ENCODE data around the gene RASAL2.
A peak's percentile ranks its signal among the peaks of the same experiment; 100 is the strongest.
"Not testable (repeated sequence)": the region's sequence is repeated elsewhere in the genome, so short reads cannot be mapped to it uniquely, and the experiment has no call there.

Gene RASAL2

GRCh38 chr1:178283409-178283808 is 189.5 kb downstream of the RASAL2 start:
- DNase-seq (ENCODE audit: low spot score), result no peak

- DNase-seq (ENCODE audit: low spot score), result no peak
Measured at GRCh38 chr1:178284058-178284457, 190.2 kb downstream of the RASAL2 start.

GRCh38 chr1:178291166-178291565 is 197.3 kb downstream of the RASAL2 start:
- no peak for DNase-seq (ENCODE audit: low spot score)

- no peak for DNase-seq (ENCODE audit: low spot score)
Measured at GRCh38 chr1:178294654-178295053, 200.8 kb downstream of the RASAL2 start.

DNA sequence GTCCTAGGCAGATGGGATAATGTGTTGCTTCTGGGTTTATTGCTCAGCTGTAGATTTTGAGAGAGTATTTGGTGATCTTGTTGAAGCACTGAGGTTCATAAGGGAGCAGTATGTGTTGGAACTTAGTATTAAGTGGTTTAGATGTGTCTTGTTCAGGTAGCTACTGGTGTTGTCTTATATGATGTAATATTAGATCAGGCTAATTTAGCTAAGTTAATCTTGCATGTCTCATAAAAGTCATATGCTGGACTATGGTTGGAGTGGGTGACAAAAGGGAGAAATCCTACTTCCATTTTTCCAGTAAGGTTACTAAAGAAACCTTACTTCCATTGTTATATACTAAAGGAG is 206.4 kb downstream of the RASAL2 start:
- DNase-seq (ENCODE audit: low spot score), result no peak

DNA sequence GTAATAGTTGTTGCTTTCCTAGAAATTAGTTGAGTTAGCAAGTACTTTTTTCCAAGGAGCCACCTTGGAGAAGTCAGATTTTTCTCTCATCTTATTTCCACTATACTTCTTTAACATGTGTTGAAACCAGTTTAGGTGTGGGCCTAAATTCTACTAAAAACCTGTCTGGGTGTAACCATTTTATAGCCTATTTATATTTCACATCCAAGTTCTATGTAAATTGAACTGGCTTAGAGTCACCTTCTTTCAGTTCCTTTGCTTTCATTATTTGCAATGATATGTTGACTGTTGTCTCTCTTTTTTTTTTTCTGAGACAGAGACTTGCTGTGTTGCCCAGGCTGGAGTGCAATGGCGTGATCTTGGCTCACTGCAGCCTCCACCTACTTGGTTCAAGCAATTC is 207.2 kb downstream of the RASAL2 start:
- no peak for DNase-seq (ENCODE audit: low spot score)

DNA sequence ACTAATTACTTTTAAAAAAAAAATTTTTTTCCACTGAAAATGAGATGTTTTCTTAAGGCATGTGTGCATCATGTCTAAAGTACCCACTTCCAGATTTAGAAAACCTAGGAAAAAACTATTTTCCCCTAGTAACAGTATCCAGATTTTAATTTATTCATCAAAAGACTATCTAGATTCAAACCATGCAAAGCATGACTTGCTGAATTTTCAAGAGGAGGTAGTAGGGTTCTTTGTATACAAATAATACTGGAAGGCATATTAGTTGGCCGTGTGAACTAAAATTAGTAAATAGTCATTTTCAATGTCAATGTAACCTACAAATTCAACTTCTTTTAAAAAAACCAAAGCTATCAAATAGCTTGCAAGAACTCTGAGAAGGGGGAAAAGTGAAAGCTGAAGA is 213.4 kb downstream of the RASAL2 start:
- DNase-seq (ENCODE audit: low spot score), result no peak

DNA sequence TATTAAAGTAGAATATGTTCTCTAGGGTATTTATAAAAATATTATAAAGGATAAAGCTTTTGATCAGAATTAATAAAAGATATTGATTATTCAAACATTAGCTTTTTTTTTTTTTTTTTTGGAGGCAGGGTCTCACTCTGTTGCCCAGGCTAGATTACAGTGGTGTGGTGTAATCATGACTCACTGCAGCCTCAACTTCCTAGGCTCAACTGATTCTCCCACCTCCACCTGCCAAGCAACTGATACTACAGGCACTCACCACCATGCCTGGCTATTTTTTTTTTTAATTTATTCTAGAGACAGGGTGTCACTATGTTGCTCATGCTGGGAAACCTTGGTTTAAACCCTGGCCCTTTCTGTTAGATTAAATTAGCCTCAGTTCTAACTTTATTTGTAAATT is 214.5 kb downstream of the RASAL2 start:
- no peak for DNase-seq (ENCODE audit: low spot score)

- peak; percentile 62 for DNase-seq (ENCODE audit: low spot score)
Measured at GRCh38 chr1:178310685-178311105, 216.8 kb downstream of the RASAL2 start.

DNA sequence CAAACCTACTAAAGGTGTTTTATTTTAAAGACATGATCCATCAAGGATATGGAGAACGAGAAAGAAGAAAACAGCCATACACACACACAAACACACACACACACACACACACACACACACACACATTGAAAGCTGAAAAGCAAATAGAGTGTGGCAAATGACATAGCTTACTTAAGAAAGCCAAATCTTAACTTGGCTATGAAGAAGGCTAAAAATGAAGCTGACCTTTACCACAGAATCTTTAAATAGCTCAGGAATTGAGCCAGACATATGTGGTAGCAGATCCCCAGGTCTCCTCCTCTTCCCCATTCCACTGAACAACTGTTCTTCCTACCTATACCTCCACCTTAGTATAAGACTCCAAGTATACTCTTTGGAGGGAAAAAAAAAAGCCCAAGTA is 217.3 kb downstream of the RASAL2 start:
- no peak for DNase-seq (ENCODE audit: low spot score)

DNA sequence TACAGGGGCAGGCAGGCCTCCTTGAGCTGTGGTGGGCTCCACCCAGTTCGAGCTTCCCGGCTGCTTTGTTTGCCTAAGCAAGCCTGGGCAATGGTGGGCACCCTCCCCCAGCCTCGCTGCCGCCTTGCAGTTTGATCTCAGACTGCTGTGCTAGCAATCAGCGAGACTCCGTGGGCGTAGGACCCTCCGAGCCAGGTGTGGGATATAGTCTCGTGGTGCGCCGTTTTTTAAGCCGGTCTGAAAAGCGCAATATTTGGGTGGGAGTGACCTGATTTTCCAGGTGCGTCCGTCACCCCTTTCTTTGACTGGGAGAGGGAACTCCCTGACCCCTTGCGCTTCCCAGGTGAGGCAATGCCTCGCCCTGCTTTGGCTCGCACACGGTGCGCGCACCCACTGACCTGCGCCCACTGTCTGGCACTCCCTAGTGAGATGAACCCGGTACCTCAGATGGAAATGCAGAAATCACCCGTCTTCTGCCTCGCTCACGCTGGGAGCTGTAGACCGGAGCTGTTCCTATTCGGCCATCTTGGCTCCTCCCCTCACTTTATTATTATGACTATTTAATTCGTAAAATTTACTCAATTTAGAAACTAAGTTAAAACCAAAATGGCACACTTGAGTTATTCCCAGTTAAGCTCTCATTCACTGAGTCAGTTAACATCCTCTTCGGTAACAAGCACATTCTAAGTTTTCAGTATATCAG is 226.5 kb downstream of the RASAL2 start:
- not testable (repeated sequence) for DNase-seq (ENCODE audit: low spot score)

DNA sequence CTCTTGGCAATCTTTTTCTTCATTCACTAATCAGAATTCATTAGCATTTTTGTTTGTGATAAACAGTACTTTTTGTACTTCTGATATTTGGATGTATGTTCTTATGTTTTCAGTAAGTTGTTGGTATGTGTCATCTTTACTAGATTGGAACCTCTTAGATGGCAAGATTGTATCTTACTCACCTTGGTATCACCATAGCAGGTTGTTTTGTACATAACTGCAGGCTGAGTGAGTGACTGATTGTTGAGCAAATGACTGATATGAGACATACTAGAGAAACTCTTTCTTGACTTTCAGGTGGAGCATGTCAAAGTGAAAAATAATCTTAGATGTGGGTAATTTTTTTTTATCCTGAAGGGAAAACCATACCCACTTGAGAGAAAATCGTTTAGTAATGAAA is 229.2 kb downstream of the RASAL2 start:
- DNase-seq (ENCODE audit: low spot score), result no peak

DNA sequence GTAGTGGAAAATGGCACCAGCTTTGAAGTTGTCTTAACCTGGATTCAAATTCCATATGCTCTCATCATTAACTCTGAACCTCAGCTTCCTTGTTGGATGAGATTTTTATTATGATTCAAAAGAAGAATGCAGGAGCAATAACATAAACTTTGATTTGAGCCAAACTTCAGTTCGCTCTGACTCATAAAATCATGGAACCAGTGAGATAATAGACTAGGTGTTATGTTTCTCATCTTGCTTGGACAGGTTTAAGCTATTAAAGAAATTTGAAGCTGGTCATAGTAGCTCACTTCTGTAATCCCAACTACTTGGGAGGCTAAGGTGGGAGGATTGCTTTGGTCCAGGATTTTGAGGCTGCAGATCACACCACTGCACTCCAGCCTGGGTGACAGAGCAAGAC is 230.1 kb downstream of the RASAL2 start:
- no peak for DNase-seq (ENCODE audit: low spot score)

- DNase-seq (ENCODE audit: low spot score), result no peak
Measured at GRCh38 chr1:178328728-178329127, 234.8 kb downstream of the RASAL2 start.

DNA sequence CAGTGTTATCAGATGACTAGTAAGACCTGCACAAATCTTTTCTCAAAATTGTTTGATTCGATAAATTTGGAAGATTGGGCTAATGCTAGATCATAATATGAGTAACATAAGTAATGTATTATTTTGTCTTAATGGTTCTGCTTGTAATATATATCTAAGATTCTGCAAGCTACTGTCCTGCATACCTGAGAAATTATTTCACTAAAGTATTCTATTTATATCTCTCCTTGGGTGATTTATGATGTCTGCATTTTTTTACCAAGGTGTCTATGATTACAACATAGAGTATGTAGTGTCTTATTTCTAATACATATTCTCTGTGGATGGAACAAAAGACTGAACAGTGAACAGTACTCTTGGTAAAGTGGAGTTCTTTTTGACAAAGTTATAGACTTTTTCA is 236.2 kb downstream of the RASAL2 start:
- DNase-seq (ENCODE audit: low spot score), result no peak

GRCh38 chr1:178330848-178331497 is 237.1 kb downstream of the RASAL2 start:
- no peak for DNase-seq (ENCODE audit: low spot score)

GRCh38 chr1:178335426-178335825 is 241.5 kb downstream of the RASAL2 start:
- DNase-seq (ENCODE audit: low spot score), result no peak

DNA sequence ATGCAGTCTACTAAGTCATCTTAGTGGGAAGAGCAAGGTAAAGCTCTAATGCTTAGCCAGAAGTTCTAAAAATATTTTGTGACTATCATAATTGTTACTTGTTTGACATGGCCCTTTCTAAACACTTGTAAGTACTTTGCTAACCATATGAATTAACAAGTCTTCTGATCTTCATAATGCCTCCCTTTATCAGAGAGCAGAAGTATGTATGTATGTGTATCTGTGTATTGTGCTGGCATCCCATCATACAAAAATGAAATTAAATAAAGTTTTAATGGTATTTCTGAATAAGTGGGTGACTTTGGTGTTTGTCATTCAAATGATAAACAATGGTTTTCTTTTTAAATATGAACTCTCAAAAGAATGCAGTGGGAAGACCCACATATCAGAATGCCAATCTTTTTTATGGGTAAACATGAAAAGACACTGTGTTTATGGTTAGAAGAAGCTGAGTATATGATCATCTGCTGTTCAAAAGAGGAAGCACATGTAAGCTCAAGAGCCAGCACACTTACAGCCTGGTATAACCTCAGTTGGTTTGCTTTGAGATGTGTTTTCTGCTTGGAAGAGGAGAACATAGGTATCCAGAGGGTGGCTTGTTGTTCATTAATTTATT is 243.3 kb downstream of the RASAL2 start:
- DNase-seq (ENCODE audit: low spot score), result no peak

DNA sequence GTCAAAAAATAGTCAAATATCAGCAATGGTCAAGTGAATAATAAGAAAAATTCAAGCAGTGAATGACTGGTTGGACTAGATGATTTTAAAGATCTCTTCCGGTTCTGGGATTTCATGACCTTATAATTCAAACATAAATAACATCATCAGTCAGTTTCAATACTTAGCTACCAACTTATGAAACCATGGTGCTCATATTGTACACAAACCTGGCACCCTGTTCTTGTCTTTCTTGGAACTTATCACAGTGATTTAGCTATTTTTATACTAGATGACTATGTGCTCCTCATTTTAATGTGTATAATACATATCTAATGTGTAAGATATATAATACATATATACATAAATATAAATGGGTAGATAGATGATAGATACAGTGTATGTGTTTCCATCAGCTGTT is 245.9 kb downstream of the RASAL2 start:
- no peak for DNase-seq (ENCODE audit: low spot score)

DNA sequence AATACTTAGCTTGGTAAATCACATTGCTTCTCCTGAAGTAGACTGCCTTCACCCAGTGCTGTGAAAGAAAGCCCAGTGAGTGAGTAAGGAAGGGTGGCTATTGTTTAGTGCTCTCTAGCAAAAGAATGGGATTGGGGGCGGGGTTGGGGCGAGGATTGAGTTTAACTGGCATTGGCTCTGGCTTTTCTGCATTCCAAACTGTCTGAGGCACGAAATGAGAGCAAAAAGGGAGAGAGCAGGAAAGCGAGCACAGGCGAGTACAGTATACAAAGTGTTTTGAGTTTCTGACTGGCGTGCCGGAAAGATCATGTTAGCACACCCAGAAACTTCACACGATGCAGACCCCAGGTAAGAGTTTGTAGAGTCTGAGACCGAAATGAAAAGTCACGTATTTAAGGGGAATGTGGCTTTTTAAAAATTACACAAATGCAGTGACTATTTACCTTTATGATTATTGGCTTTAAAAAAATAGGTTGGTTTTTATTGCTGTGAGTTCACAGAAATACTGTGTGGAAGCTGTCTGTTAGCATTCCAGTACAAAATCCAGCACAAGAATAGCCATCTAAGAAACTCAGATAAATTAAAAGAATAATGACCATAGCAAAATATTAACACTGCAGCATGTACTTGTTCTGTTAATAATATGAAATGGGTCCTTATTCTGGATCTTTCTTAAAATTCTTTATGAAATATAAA is 247.5 kb downstream of the RASAL2 start:
- DNase-seq (ENCODE audit: low spot score), result no peak

- no peak for DNase-seq (ENCODE audit: low spot score)
Measured at GRCh38 chr1:178342745-178343144, 248.8 kb downstream of the RASAL2 start.

DNA sequence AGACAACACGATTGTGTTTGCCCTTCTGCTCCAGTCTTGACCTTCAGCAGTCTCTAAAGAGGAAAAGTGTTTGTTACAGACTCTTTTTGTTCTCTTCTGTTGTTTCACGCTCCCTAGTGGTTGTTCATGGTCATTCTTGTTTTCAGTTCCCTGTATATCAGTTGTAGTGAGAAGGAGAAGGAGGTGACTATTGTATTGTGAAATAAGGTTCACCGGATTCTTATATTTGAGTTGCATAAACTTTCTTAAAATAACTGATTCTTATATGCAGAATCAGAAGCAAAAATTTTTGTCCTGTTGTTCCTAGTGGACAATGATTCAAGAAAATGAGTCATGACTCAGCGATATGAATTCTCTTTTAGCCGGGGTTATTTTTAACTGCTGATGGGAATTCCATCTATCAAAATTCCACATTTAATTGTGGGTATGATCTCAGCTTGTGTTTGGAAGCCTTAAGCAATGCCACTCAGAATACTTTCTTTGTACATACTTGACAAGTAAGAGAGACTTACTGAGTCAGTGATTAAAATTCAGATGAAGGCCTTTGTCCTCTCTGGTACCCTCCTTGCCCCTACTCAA is 250.7 kb downstream of the RASAL2 start:
- DNase-seq (ENCODE audit: low spot score), result peak; percentile 71

GRCh38 chr1:178345238-178345637 is 251.3 kb downstream of the RASAL2 start:
- no peak for DNase-seq (ENCODE audit: low spot score)
